HCT116 (cell line): ENCODE results near the gene NDUFB8. TPM values are rescaled to one million over a fixed set of nuclear protein-coding genes. Genes with fewer than 3 reads are reported as not detected.

Source experiments
- ATAC-seq: fragments of 200-7000 bp; cut with Tn5 transposase; 2 replicates; pipeline ENCODE4 v1.9.1; 2020; ENCODE audit warnings: mild to moderate bottlenecking, moderate library complexity
- BruUV-seq: library from RNA; stranded (reverse); fragments of 400-500 nt; replicated peaks from 2 replicates; lab custom pipeline; 2021; lab: Mats Ljungman, UMichigan
- CTCF ChIA-PET: fragments of 300-600 bp; sonication (Branson Sonifier 250); formaldehyde crosslinking; loops from one replicate; lab custom pipeline; 2021; ENCODE audit warnings: antibody characterized with exemption; lab: Charles Lee
- POLR2A ChIA-PET: fragments of 300-600, 350-600 bp; sonication (Branson Sonifier 250); formaldehyde crosslinking; loops from one replicate; lab custom pipeline; 2021; ENCODE audit warnings: antibody characterized with exemption; lab: Charles Lee
- RAD21 ChIA-PET, 2 experiments: fragments of 300-600 bp; sonication (Branson Sonifier 250); formaldehyde crosslinking; loops; one replicate each; lab custom pipeline; 2023; ENCODE audit warnings: low total read pairs in 2 of 2; ENCODE audit not compliant: uncharacterized antibody in 2 of 2, unreplicated experiment in 2 of 2, low non-redundant PET in 1 of 2; lab: Charles Lee
- DNase-seq: peaks from one replicate; pipeline ENCODE4 v3.0.0-alpha.2; 2010; ENCODE audit warnings: low read depth, low spot score
- H2AFZ ChIP-seq: fragments of 200-600 bp; shearing (Covaris generic), sonication (generic); 2 replicates; pipeline ENCODE4 v1.6.1; 2017; ENCODE audit warnings: low read depth, mixed run types, mixed read lengths, antibody characterized with exemption, low read length; ENCODE audit not compliant: poor library complexity, severe bottlenecking
- H3K27ac ChIP-seq: 2 replicates; pipeline ENCODE4 v1.5.1; 2012; ENCODE audit warnings: low read depth, low read length
- H3K27me3 ChIP-seq: fragments of 200-600 bp; sonication (generic); 2 replicates; pipeline ENCODE4 v1.6.1; 2016; ENCODE audit warnings: mixed run types, low read length, mixed read lengths; ENCODE audit not compliant: insufficient read depth
- H3K36me3 ChIP-seq, 2 experiments: fragments of 200-500 bp in 1 of 2; fragments of 200-600 bp in 1 of 2; sonication (Bioruptor generic) in 1 of 2; sonication (generic) in 1 of 2; 2 replicates each; pipeline versions ENCODE4 v1.5.1 to v1.6.1; 2014 to 2016; ENCODE audit warnings: low read length in 2 of 2, inconsistent platforms in 1 of 2, mixed read lengths in 1 of 2, mixed run types in 1 of 2; ENCODE audit not compliant: insufficient read depth in 2 of 2, control insufficient read depth in 1 of 2
- H3K4me1 ChIP-seq, 2 experiments: fragments of 200-600 bp in 1 of 2; sonication (generic) in 1 of 2; 2 replicates each; pipeline versions ENCODE4 v1.5.1 to v1.6.1; 2012 to 2017; ENCODE audit warnings: low read length in 2 of 2, inconsistent platforms in 1 of 2, mild to moderate bottlenecking in 1 of 2, mixed read lengths in 1 of 2, mixed run types in 1 of 2, moderate library complexity in 1 of 2; ENCODE audit not compliant: insufficient read depth in 2 of 2, control insufficient read depth in 1 of 2
- H3K4me2 ChIP-seq: fragments of 200-600 bp; sonication (generic); 2 replicates; pipeline ENCODE4 v1.6.1; 2017; ENCODE audit warnings: mixed run types, low read length, mixed read lengths
- H3K4me3 ChIP-seq, 2 experiments: fragments of 200-600 bp in 1 of 2; sonication (generic) in 1 of 2; replicated peaks in 1 of 2; 2 replicates each; pipeline ENCODE4 v1.5.1; 2011 to 2016; ENCODE audit warnings: low read length in 2 of 2, control low read depth in 1 of 2, low read depth in 1 of 2, mild to moderate bottlenecking in 1 of 2, mixed read lengths in 1 of 2, mixed run types in 1 of 2
- H3K79me2 ChIP-seq: fragments of 200-600 bp; sonication (generic); 2 replicates; pipeline ENCODE4 v1.6.1; 2017; ENCODE audit warnings: mild to moderate bottlenecking, mixed run types, low read length, moderate library complexity, mixed read lengths; ENCODE audit not compliant: insufficient read depth
- H3K9ac ChIP-seq: fragments of 200-600 bp; sonication (generic); 2 replicates; pipeline ENCODE4 v1.6.1; 2016; ENCODE audit warnings: low read length, mixed read lengths
- H3K9me2 ChIP-seq: fragments of 200-600 bp; sonication (generic), shearing (Covaris generic); 2 replicates; pipeline ENCODE4 v1.6.1; 2017; ENCODE audit warnings: mixed run types, mild to moderate bottlenecking, moderate library complexity; ENCODE audit not compliant: insufficient read depth
- H3K9me3 ChIP-seq, 2 experiments: fragments of 200-500 bp in 1 of 2; fragments of 200-600 bp in 1 of 2; sonication (Bioruptor generic) in 1 of 2; sonication (generic) in 1 of 2; 2 replicates each; pipeline ENCODE4 v1.6.1; 2014 to 2017; ENCODE audit warnings: low read length in 2 of 2, mixed read lengths in 2 of 2, inconsistent platforms in 1 of 2, low read depth in 1 of 2, mild to moderate bottlenecking in 1 of 2, mixed run types in 1 of 2, moderate library complexity in 1 of 2; ENCODE audit not compliant: control insufficient read depth in 1 of 2, insufficient read depth in 1 of 2
- H4K20me1 ChIP-seq: fragments of 200-600 bp; sonication (generic), shearing (Covaris generic); 2 replicates; pipeline ENCODE4 v1.6.1; 2017; ENCODE audit warnings: mixed run types, mild to moderate bottlenecking, moderate library complexity; ENCODE audit not compliant: insufficient read depth
- ATF3 ChIP-seq: IDR thresholded peaks from 2 replicates; pipeline ENCODE4 v1.6.1; 2012
- CBX3 ChIP-seq: IDR thresholded peaks from 2 replicates; pipeline ENCODE4 v1.6.1; 2012; ENCODE audit warnings: low read depth
- CEBPB ChIP-seq: IDR thresholded peaks from 2 replicates; pipeline ENCODE4 v1.6.1; 2012; ENCODE audit warnings: low read depth
- CTCF ChIP-seq, 3 experiments: fragments of 200-600 bp in 1 of 3; sonication (generic) in 1 of 3; IDR thresholded peaks in 2 of 3; conservative IDR thresholded peaks in 1 of 3; 2 replicates each; pipeline ENCODE4 v1.5.1; 2012 to 2017; ENCODE audit warnings: low read depth in 2 of 3, low read length in 2 of 3, antibody characterized with exemption in 1 of 3, borderline replicate concordance in 1 of 3, control low read depth in 1 of 3, mild to moderate bottlenecking in 1 of 3, mixed read lengths in 1 of 3, mixed run types in 1 of 3, moderate library complexity in 1 of 3; ENCODE audit not compliant: insufficient read depth in 1 of 3
- EGR1 ChIP-seq: IDR thresholded peaks from 2 replicates; pipeline ENCODE4 v1.6.1; 2012; ENCODE audit warnings: low read depth
- ELF1 ChIP-seq: IDR thresholded peaks from 2 replicates; pipeline ENCODE4 v1.6.1; 2012; ENCODE audit warnings: low read depth, borderline replicate concordance
- EZH2 ChIP-seq: fragments of 200-600 bp; sonication (generic); IDR thresholded peaks from 2 replicates; pipeline ENCODE4 v1.6.1; 2017; ENCODE audit warnings: antibody characterized with exemption, mixed run types
- FOSL1 ChIP-seq: IDR thresholded peaks from 2 replicates; pipeline ENCODE4 v1.6.1; 2012; ENCODE audit warnings: low read depth
- POLR2A ChIP-seq: IDR thresholded peaks from 2 replicates; pipeline ENCODE4 v1.7.0; 2011; ENCODE audit warnings: borderline replicate concordance; ENCODE audit not compliant: insufficient read depth, insufficient read length; ENCODE audit errors: extremely low read depth
- POLR2AphosphoS5 ChIP-seq: IDR thresholded peaks from 2 replicates; pipeline ENCODE4 v1.6.1; 2011; ENCODE audit warnings: mild to moderate bottlenecking, low read depth, low read length, moderate library complexity
- REST ChIP-seq: IDR thresholded peaks from 2 replicates; pipeline ENCODE4 v1.6.1; 2012; ENCODE audit warnings: low read depth
- SIN3A ChIP-seq: IDR thresholded peaks from 2 replicates; pipeline ENCODE4 v1.6.1; 2012; ENCODE audit warnings: low read depth
- SP1 ChIP-seq: IDR thresholded peaks from 2 replicates; pipeline ENCODE4 v1.6.1; 2012; ENCODE audit warnings: low read depth
- TCF7L2 ChIP-seq: IDR thresholded peaks from 2 replicates; pipeline ENCODE4 v1.7.0; 2011; ENCODE audit warnings: borderline replicate concordance, inconsistent platforms; ENCODE audit not compliant: insufficient read depth, insufficient read length; ENCODE audit errors: extremely low read depth
- YY1 ChIP-seq: IDR thresholded peaks from 2 replicates; pipeline ENCODE4 v1.6.1; 2011; ENCODE audit warnings: low read length, low read depth, moderate library complexity, mild to moderate bottlenecking; ENCODE audit not compliant: insufficient replicate concordance; ENCODE audit errors: extremely low read depth
- ZFX ChIP-seq: fragments of 450-650 bp; IDR thresholded peaks from 2 replicates; pipeline ENCODE4 v1.6.1; 2017
- ZNF274 ChIP-seq: fragments of 200-500 bp; sonication (Bioruptor generic); IDR thresholded peaks from 2 replicates; pipeline ENCODE4 v1.6.1; 2014; ENCODE audit warnings: mild to moderate bottlenecking, low read depth, low read length, inconsistent platforms
- intact Hi-C: fragments of 100-400 bp; cut with micrococcal nuclease; formaldehyde crosslinking; loops from 2 replicates; pipeline ENCODE4 v1.10.0; 2022
- total RNA-seq: library from RNA; stranded (reverse); gene quantifications from one replicate; pipeline ENCODE4 v1.2.1, GENCODE V29; 2021; ENCODE audit not compliant: unreplicated experiment
- TF ChIP-seq, protein P1 (sequence below): IDR thresholded peaks from 2 replicates; pipeline ENCODE4 v1.6.1; 2012
- TF ChIP-seq, protein P2 (sequence below): IDR thresholded peaks from 2 replicates; pipeline ENCODE4 v1.6.1; 2011; ENCODE audit warnings: mild to moderate bottlenecking, low read length, moderate library complexity; ENCODE audit not compliant: insufficient replicate concordance; ENCODE audit errors: extremely low read depth

The NDUFB8 gene
- total RNA-seq, 1 experiment from 2014 or later = 243 TPM

GRCh38 chr10:100568912-100569311 lies 39.2 kb upstream of the NDUFB8 start:
- RAD21 ChIA-PET = interaction anchor here (1.4 to 1.9 kb wide), 2 partner anchors 310 kb away, joined by 8 to 10 read pairs; no protein-coding TSS in a partner anchor
- CTCF ChIA-PET = interaction anchor here (0.8 to 10.7 kb wide), 11 partner anchors 8 to 320 kb away, joined by 3 to 182 read pairs (median 6); partner anchors contain the start of genes HIF1AN and PAX2
- POLR2A ChIA-PET = interaction anchor here (0.6 to 1.6 kb wide), 3 partner anchors 175 to 401 kb away, joined by 3 to 6 read pairs (median 6); partner anchors contain the start of gene SEMA4G

More at GRCh38 chr10:100568912-100569311, 39.2 kb upstream of the NDUFB8 start:
- ATAC-seq (no peak), DNase-seq (no peak)
- Histone ChIP-seq H3K27ac (no peak overlapping the region), H4K20me1 (no peaks in the 10 kb centered on the region), H3K4me3 (no peak overlapping the region), H3K9me2 (no peaks in the 10 kb centered on the region), H3K4me2 (no peak overlapping the region), H3K27me3 (no peaks in the 10 kb centered on the region), H3K79me2 (no peaks in the 10 kb centered on the region), H3K9ac (no peak overlapping the region), H3K36me3 (no peaks in the 10 kb centered on the region), H2AFZ (no peak overlapping the region), H3K4me1 (peaks cover 0 to 13% of the 10 kb centered on the region in 2 experiments; a peak in 2 of 4 replicates), H3K9me3 (no peaks in the 10 kb centered on the region)
- BruUV-seq = no TSS peak
- no peak for TF ChIP-seq YY1
- TF ChIP-seq ATF3 = no peak
- no peak for TF ChIP-seq SP1
- TF ChIP-seq REST = no peak
- no peak for TF ChIP-seq FOSL1
- TF ChIP-seq ELF1 = no peak
- TF ChIP-seq CTCF (IDR thresholded peaks at IDR 0.05 in 2 of 3, conservative IDR thresholded peaks at IDR 0.05 in 1 of 3; ENCODE audit: borderline replicate concordance in 1 of 3, insufficient read depth in 1 of 3, low read depth in 2 of 3, low read length in 2 of 3) = no peak
- TF ChIP-seq CBX3 = no peak
- TF ChIP-seq ZNF274 = no peak
- no peak for TF ChIP-seq ZFX
- TF ChIP-seq, protein P1, sequence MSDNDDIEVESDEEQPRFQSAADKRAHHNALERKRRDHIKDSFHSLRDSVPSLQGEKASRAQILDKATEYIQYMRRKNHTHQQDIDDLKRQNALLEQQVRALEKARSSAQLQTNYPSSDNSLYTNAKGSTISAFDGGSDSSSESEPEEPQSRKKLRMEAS = no peak
- no peak for TF ChIP-seq EZH2
- TF ChIP-seq SIN3A = no peak
- TF ChIP-seq TCF7L2 = no peak
- TF ChIP-seq POLR2A = no peak
- no peak for TF ChIP-seq POLR2AphosphoS5
- TF ChIP-seq, protein P2, sequence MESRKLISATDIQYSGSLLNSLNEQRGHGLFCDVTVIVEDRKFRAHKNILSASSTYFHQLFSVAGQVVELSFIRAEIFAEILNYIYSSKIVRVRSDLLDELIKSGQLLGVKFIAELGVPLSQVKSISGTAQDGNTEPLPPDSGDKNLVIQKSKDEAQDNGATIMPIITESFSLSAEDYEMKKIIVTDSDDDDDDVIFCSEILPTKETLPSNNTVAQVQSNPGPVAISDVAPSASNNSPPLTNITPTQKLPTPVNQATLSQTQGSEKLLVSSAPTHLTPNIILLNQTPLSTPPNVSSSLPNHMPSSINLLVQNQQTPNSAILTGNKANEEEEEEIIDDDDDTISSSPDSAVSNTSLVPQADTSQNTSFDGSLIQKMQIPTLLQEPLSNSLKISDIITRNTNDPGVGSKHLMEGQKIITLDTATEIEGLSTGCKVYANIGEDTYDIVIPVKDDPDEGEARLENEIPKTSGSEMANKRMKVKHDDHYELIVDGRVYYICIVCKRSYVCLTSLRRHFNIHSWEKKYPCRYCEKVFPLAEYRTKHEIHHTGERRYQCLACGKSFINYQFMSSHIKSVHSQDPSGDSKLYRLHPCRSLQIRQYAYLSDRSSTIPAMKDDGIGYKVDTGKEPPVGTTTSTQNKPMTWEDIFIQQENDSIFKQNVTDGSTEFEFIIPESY = no peak
- no peak for TF ChIP-seq EGR1
- no peak for TF ChIP-seq CEBPB
- intact Hi-C loops = loop anchor here (5.0 kb wide), 1 partner anchor 253 kb away; no protein-coding TSS in a partner anchor
